NCI-H2227 (cell line): ENCODE results near the gene PLCB4.

Experiments used
- DNase-seq: peaks from one replicate; lab custom pipeline; 2025; ENCODE audit not compliant: unreplicated experiment; lab: John Stamatoyannopoulos, UW

Gene PLCB4

GRCh38 chr20:9301129-9302090, 232.5 kb downstream of the PLCB4 start:
- DNase-seq: peak; percentile 3

- DNase-seq: no peak
Measured at GRCh38 chr20:9302091-9302462, 233.2 kb downstream of the PLCB4 start.

- DNase-seq: no peak
Measured at GRCh38 chr20:9306521-9306920, 237.6 kb downstream of the PLCB4 start.

- DNase-seq: no peak
Measured at GRCh38 chr20:9308056-9308455, 239.2 kb downstream of the PLCB4 start.

- DNase-seq: no peak
Measured at GRCh38 chr20:9311132-9311531, 242.2 kb downstream of the PLCB4 start.

GRCh38 chr20:9319687-9320384, 250.9 kb downstream of the PLCB4 start:
- peak; percentile 58 for DNase-seq

- no peak for DNase-seq
Measured at GRCh38 chr20:9321007-9321406, 252.1 kb downstream of the PLCB4 start.

GRCh38 chr20:9322661-9323060, 253.8 kb downstream of the PLCB4 start:
- no peak for DNase-seq

- DNase-seq: peak; percentile 22
Measured at GRCh38 chr20:9323622-9324021, 254.7 kb downstream of the PLCB4 start.

- DNase-seq: peak; percentile 81
Measured at GRCh38 chr20:9329355-9330101, 260.6 kb downstream of the PLCB4 start.

- no peak for DNase-seq
Measured at GRCh38 chr20:9330151-9330550, 261.3 kb downstream of the PLCB4 start.

GRCh38 chr20:9331707-9332435, 263.0 kb downstream of the PLCB4 start:
- peak; percentile 66 for DNase-seq

- peak; percentile 77 for DNase-seq
Measured at GRCh38 chr20:9332791-9333479, 264.0 kb downstream of the PLCB4 start.

GRCh38 chr20:9334866-9335265, 266.0 kb downstream of the PLCB4 start:
- no peak for DNase-seq

GRCh38 chr20:9338101-9338500, 269.2 kb downstream of the PLCB4 start:
- no peak for DNase-seq

- DNase-seq: no peak
Measured at GRCh38 chr20:9339708-9340107, 270.8 kb downstream of the PLCB4 start.

- no peak for DNase-seq
Measured at GRCh38 chr20:9342651-9343050, 273.8 kb downstream of the PLCB4 start.

GRCh38 chr20:9344083-9344920, 275.4 kb downstream of the PLCB4 start:
- no peak for DNase-seq

GRCh38 chr20:9348316-9348715, 279.4 kb downstream of the PLCB4 start:
- DNase-seq: no peak
